GM18502 (cell line): ENCODE results near the gene PIGS.
"Not testable (repeated sequence)": the region's sequence is repeated elsewhere in the genome, so short reads cannot be mapped to it uniquely, and the experiment has no call there.

Source experiments
- ATAC-seq: cut with Tn5 transposase; IDR thresholded peaks from one replicate; pipeline ENCODE4 v1.9.1; 2021; ENCODE audit warnings: mild to moderate bottlenecking; ENCODE audit not compliant: unreplicated experiment, poor library complexity

The PIGS gene

DNA sequence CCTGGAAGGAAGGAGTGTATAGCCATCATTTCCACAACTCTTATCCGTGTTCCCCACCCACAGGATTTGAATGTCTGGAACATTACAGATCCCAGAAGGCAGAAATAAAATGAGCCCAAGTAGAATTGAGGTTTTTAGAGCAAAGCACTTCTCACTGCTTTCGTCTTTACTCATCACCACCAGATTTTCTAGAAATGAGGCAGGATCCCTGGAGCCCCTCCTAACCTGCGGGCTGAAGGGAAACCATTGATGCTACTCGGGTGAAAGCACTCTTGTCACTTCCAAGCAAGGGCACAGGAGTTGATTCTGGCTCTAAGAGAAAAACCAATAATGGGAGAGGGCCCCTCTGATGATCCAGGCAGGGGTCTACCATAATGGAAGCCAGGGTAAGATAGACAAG lies 8.2 kb upstream of the PIGS start:
- no peak for ATAC-seq

DNA sequence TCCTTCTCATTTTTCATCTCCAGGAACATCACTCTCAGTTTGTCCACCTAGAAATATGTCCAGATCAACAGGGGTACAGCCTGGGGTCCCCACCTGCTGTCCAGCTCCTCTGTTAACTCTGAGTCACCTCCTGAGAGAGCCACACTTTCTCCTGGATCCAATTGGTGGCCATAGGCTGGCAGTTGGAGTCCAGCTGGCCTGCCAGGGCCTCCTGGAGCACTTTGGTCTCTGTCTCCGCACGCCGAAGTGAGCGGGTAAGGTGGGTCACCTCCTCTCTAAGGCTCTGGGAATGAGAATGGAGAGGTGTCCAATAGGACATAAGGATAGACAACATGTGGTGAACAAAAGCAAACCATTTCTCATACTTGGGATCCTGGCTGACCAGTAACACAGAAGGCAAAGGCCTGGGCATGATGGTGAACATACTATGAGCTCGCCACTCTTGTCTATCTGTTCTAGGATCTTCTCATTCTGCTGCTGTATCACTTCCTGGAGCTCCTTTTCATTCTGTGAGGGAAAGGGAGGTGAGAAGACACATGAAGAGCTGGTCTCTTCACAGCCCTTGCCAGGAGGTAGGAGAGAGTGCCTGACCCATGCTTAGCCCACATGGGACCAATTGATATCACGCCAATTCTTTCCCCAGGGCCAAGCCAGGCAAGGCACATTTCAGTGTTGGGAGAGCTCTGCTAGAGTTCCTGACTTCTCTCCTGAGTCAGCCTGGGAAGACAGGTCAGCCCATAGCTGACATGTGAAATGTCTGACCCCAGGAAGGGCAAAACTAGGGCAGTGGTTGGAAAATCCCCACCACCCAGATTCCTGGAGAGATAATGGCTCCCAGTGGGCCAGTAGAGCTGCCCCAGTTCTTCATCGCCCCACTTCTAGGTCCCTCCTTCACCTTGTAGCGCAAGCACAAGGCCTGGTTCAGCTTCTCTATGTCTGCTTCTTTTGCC lies 7.2 kb upstream of the PIGS start:
- ATAC-seq, result no peak

GRCh38 chr17:28577466-28577824 lies 6.1 kb upstream of the PIGS start:
- ATAC-seq, result no peak

GRCh38 chr17:28576758-28577465 lies 5.6 kb upstream of the PIGS start, which contains the start of gene ALDOC:
TSS of gene ALDOC (minus strand) at chr17:28576895. CDS start at chr17:28575532, 1,363 bp downstream.
- ATAC-seq, result peak; percentile 85

DNA sequence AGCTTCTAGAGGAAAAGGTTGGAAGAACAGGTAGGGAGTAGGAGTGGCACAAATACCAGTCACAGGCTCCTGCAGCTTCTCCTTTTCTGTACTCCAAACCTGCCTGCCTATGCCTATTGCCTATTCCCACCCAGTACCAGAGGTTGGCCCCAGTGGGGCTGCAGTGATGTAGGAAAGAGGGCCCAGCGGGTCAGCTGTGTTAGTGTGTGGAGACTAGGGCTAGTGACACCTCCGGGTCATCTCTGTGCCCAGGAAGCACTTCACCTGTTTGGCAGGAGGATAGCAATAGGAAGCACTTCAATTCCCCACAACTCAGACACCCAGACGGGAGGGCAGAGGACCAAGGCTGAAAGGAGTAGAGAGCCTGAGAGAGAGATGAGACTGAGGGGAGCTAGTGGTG lies 4.7 kb upstream of the PIGS start:
- not testable (repeated sequence) for ATAC-seq

DNA sequence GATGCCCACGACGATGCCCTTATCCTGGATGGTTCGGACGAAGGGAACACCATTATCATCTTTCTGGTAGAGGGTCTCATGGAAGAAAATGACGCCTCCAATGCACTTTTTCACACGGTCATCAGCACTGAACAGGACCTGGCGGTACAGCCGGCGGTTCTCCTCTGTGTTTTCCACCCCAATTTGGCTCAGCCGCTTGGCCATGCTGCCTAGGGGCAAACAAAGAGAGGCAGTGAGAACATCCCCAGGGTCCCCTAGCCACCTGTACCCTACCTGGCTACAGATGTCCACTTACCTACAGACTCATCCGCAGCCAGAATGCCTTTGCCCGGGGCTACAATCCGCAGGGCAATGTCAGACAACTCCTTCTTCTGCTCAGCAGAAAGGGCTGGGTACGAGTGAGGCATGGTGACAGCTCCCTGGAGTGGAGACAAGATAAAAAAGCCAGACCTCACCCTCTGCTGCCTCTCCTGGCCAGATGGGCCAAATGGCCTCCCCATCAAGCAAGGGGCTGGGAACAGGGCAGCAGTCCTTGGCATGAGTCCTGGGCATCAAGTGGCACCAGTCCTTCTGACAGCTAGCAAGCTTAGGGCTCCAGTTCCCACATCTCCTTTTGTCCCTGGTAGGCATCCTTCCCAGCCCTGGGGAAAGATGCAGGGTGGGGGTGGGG lies 3.9 kb upstream of the PIGS start:
- ATAC-seq, result no peak

- no peak for ATAC-seq
These were observed 3.2 kb upstream of the PIGS start for GRCh38 chr17:28574526-28574925.

DNA sequence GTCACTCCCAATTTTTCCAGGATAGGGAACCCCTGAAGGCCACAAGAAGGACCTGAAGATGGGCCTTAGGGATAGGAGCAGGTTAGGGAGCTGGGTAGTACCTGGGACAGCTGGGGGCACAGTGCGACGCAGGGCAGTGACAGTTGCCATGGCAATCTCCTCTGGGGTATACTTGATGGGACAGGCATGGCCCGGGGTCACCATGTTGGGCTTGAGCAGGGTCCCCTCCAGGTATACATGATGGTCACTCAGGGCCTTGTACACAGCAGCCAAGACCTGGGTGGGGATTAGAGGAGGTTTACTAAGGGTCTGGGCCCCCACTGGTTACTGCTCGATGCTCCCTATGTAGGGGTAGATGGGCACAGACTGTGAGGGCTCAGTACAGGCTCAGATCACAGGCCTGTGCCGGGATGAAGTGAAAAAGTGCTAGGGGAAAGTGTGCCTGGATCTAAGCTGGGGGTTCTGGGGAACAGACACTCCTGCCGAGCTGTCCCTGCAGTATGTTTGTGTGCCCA lies 2.7 kb upstream of the PIGS start:
- ATAC-seq, result no peak

DNA sequence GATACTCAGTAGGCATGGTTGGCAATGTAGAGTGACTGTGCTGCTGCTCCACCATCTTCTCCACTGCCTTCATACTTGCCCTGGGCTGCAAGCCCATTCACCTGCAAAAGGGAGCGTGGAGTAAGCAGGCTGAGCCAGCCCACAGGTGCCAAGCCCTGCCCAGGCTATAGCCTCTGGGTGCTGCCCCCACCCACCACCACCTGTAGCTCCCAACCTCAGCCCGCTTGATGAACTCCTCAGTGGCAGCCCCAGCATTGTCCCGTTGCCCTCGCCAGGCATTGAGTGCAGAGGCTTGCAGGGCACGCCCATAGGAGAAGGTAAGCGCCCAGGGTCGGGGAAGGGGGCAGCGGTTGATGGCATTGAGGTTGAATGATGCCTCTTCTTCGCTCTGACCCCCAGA lies 2.2 kb upstream of the PIGS start:
- no peak for ATAC-seq

DNA sequence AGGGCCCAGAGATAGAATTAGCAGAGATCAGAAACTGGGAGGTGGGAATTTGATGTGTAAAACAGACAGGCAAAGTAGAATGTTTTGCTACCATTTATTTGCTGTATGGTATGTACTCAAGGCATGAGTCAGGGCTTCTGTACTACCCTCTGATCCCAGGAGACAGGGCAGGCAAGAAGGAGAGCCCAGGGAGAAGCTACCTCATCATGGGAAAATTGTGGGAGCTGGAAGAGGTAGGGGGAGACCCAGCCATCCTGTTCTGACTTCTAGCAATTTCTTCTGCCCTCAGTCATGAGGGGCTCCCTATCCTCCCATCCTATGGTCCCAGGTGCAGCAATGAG lies 1.7 kb upstream of the PIGS start:
- no peak for ATAC-seq

- ATAC-seq, result no peak
These were observed 1.1 kb upstream of the PIGS start for GRCh38 chr17:28572259-28573039.

GRCh38 chr17:28570716-28571360 lies 486 bp downstream of the PIGS start:
- ATAC-seq, result peak; percentile 34

DNA sequence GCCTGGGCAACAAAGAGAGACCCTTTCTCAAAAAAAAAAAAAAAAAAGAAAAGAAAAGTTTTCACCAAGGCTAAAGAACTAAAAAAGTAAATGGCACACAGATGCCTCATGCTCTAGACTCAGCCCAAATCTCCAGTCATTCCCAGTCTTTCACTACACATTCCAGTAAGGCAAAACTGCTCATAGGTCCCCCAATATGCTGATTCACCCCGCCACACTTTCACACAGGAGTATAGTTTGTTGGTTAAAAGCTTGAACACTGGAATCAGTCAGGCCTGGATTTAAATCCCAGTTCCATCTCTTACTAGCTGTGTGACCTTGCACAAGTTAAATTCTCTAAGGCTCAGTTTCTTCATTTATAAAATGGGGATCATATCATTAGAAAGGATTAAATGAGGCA lies 1.9 kb downstream of the PIGS start:
- ATAC-seq, result no peak

DNA sequence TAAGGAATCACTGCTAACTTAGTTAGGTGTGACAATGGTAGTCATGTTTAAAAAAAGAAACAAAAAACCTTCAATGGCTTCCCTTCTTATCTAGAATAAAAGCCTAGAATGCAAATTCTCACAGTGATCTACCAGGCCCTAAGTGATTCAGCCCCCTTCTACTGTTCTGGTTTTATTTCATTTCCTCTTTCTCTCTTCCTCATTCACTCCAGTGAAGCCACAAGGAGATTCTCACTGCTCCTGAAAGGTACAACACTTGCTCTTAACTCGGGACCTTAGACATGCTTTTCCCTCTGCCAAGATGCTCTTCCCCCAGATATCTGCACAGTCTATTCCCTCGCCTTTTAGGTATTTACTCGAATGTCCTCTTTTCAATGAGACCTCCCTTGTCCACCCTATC lies 3.7 kb downstream of the PIGS start:
- peak; percentile 42 for ATAC-seq

GRCh38 chr17:28563475-28563874 lies 7.8 kb downstream of the PIGS start:
- ATAC-seq, result no peak

DNA sequence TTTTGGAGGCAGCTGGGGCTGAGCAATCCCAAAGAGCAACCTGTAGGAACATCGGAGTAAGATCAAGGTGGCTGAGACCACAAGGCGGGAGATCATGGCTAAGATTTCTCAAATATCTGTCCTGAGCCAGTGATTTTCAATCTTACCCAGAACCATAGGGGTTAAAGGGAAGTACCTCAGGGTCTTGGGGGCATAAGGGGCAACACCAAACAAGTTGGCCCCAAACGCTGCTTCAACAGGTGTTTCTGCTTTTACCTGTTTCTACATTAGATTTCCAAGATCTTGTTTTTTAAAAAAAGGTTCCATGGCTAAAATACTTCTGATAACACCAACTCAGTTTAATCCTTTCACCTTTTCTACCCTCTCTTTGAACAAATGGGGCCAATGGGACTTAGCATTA lies 16.3 kb downstream of the PIGS start:
- no peak for ATAC-seq

- no peak for ATAC-seq
These were observed 16.8 kb downstream of the PIGS start for GRCh38 chr17:28554565-28554964.

DNA sequence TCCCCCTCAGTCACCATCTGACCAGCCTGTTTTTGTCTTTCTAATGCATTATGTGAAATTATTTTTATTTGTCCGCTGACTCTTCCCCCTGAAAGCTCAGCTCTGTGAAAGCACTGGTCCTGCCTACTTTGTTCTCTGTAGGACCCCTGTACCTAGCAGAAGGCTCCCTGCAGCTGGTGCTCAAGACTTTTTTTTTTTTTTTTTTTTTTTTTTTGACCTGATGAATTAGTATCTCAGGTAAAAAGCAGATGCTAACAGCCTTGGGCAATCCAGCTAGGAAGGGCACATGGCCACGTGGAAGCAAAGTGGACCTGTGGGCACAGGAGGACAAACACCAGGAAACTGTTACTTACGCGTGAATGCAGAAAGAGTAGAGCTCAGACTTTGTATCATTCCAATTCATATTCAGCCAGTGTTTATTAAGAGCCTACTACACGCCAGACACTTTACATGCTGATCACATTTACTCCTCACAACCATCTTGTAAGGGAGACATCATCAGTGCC lies 18.3 kb downstream of the PIGS start:
- no peak for ATAC-seq

DNA sequence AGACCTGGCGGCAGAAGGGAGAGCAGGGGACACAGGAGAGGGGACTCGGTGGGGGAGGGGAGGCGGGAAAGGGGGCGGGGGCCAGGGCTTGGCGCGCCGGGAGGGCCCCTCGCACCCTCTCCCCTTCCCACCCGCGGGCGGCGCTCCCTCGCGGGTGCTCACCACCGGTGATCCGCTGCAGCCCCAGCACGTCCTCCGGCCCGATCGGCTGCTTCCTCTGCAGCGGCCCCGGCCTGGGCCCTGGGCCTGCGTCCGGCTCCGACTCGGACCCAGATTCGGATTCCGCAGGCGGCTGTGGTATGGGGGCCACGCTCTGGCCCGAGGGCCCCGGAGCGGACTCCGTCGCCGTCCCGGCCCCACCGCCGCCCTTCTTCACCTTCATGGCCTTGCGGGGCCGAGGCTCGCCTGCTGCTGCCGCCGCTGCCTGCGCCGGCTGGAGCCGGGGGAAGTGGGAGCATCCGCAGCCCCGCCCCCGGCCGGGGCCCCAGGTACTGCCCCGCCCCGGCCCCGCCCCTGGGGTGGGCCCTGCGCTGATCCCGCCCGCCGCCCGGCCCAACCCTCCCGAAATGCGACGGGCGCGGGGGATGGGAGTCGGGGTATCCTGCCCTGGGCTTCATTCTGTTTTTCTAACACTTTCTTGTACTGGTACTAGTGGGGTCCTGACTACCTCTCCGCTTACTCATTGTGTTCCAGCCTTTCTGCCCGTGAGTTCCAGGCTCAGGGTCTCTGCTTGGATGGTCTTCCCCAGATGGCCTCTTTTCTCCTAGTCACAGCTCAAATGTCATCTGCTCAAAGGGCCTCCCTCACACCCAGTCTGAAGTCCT lies 18.9 kb downstream of the PIGS start, which contains the start of gene UNC119:
Gene UNC119, minus strand, starts transcription at position 449 of the 824 bp plus-strand sequence. Its CDS starts 67 bp downstream, at position 382.
- ATAC-seq, result peak; percentile 59
